Nephron (organoid): ENCODE results near the gene BCAS1.

Experiments
- H3K27ac Mint-ChIP-seq, 3 experiments: 2 replicates each; pipeline ENCODE4 v1.8.0; 2020; ENCODE audit warnings: mixed read lengths in 3 of 3, mild to moderate bottlenecking in 2 of 3, moderate library complexity in 1 of 3
- H3K27me3 Mint-ChIP-seq: 2 replicates; pipeline ENCODE4 v1.8.0; 2021; ENCODE audit warnings: low read depth, mild to moderate bottlenecking, moderate library complexity, mixed read lengths
- H3K36me3 Mint-ChIP-seq: 2 replicates; pipeline ENCODE4 v1.8.0; 2020; ENCODE audit warnings: low read depth, mixed read lengths
- H3K4me1 Mint-ChIP-seq: 2 replicates; pipeline ENCODE4 v1.8.0; 2020; ENCODE audit warnings: mixed read lengths
- H3K4me3 Mint-ChIP-seq, 3 experiments: 2 replicates each; pipeline ENCODE4 v1.8.0; 2020; ENCODE audit warnings: mild to moderate bottlenecking in 3 of 3, mixed read lengths in 3 of 3, moderate library complexity in 2 of 3
- H3K9me3 Mint-ChIP-seq: 2 replicates; pipeline ENCODE4 v1.8.0; 2020; ENCODE audit warnings: mixed read lengths
- TF ChIP-seq, protein P1 (sequence below), 3 experiments: fragments of 200-600 bp; sonication (generic); IDR thresholded peaks; one replicate each; pipeline ENCODE4 v1.5.0; 2021; ENCODE audit warnings: antibody characterized with exemption in 3 of 3; ENCODE audit not compliant: unreplicated experiment in 3 of 3

The BCAS1 gene

DNA sequence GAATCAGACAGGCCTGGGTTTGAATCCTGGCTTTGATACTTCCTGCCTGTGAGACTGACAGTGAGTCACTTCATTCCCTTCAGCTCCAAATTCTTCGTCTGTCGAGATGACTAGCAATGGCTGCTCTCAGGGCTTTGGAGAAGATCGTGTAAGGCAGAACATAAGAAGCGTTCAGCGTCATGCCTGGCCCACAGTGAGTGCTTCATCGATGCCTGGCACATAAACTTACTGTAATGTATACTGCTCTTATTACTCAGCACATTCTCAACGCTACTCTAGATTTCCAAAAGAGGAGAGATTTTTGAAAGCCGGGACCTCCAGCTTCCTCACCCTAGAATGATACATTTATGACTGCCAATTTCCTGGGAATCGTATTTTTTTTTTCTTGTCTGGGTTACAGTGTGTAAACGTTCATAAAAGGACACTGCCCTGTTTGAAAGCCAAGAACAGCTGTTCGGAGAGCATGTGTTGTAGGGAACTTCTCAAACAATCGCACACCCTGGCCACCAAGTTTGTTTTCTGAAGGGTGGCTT is 16.2 kb upstream of the BCAS1 start:
- Mint-ChIP-seq H3K4me3 (no peak overlapping the region), H3K27me3 (no peaks in the 10 kb centered on the region), H3K9me3 (no peaks in the 10 kb centered on the region), H3K36me3 (no peaks in the 10 kb centered on the region), H3K27ac (peak overlapping the region in 2 of 3 experiments; percentile 25 to 68), H3K4me1 (peaks cover 7% of the 10 kb centered on the region)
- TF ChIP-seq, protein P1, sequence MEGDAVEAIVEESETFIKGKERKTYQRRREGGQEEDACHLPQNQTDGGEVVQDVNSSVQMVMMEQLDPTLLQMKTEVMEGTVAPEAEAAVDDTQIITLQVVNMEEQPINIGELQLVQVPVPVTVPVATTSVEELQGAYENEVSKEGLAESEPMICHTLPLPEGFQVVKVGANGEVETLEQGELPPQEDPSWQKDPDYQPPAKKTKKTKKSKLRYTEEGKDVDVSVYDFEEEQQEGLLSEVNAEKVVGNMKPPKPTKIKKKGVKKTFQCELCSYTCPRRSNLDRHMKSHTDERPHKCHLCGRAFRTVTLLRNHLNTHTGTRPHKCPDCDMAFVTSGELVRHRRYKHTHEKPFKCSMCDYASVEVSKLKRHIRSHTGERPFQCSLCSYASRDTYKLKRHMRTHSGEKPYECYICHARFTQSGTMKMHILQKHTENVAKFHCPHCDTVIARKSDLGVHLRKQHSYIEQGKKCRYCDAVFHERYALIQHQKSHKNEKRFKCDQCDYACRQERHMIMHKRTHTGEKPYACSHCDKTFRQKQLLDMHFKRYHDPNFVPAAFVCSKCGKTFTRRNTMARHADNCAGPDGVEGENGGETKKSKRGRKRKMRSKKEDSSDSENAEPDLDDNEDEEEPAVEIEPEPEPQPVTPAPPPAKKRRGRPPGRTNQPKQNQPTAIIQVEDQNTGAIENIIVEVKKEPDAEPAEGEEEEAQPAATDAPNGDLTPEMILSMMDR (IDR thresholded peaks at IDR 0.05; ENCODE audit: unreplicated experiment in 3 of 3): no peak

DNA sequence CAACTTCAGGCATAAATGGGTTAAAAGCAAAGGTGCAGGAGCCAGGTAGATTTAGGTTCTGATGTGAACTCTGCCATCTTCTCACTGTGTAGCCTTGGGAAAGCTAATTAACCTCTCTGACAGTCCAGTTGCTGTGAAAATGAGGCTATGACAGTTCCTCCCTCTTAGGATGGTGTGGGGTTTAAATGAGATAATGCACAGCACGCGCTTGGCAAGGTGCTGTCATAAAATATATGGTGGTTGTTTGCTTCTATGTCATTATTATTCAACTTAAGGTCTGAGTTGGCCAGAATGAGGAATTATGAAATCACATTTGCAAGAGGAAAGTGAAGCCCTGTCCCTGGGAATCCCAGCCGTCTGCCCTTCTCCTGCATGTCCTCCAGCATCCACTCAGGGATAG is 15.5 kb upstream of the BCAS1 start:
- Mint-ChIP-seq H3K9me3 (no peaks in the 10 kb centered on the region), H3K4me3 (no peak overlapping the region), H3K27ac (no peak overlapping the region), H3K36me3 (no peaks in the 10 kb centered on the region), H3K4me1 (peaks cover 7% of the 10 kb centered on the region), H3K27me3 (no peaks in the 10 kb centered on the region)
- TF ChIP-seq, protein P1 (IDR thresholded peaks at IDR 0.05; ENCODE audit: unreplicated experiment in 3 of 3): no peak

DNA sequence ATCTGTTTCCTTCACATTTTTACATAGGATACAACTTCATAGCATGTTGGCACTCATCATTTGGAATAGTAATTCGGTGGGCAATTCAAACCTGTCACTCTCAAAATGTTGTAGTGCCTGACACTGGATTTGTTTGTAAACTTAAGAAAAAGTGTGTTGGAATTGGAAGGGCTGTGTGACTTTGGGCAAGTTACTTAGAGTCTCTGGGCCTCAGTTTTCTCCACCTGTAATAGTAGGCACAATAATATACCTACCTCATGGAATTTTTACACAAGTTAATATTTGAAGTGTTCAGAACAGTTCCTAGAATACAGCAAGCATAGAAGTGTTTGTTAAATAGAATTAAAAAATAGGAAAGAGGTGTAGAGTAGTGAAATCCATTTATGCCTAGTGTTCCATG is 15.0 kb upstream of the BCAS1 start:
- peaks cover 7% of the 10 kb centered on the region for H3K4me1 Mint-ChIP-seq
- TF ChIP-seq, protein P1 (IDR thresholded peaks at IDR 0.05; ENCODE audit: unreplicated experiment in 3 of 3): no peak
- no peak overlapping the region for H3K4me3 Mint-ChIP-seq
- no peak overlapping the region for H3K27ac Mint-ChIP-seq
- no peaks in the 10 kb centered on the region for H3K9me3 Mint-ChIP-seq
- H3K36me3 Mint-ChIP-seq: no peaks in the 10 kb centered on the region
- no peaks in the 10 kb centered on the region for H3K27me3 Mint-ChIP-seq

DNA sequence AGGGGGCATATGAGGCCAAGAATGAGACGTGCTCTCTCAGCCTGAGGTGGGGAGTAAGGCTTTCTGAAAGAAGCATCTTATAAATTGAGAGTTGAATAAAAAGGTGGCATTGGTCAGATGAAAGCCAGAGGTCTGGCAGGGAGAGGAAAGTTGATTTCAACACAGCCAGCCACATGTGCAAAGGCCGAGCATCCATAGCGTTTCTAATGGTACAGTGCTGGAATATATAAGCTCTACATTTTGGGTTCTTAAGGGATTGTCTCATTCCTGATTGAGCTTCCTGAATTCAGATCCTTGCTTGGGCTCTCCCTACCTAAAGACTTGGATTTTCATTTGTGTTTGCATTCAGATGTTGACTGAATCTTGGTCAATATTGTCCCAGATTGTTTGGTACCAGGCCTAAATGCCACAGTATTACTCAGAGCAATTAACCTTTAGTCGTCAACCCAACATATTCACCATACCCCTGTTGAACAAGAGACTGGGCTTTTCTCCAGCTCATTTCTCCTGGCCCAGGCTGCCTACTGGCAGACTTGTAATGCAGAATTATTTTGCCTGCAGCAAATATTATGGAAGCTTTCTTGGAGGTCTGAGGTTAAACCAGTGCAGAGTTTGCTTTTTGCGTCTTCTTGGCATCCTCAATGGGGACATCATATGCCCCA is 14.5 kb upstream of the BCAS1 start:
- TF ChIP-seq, protein P1 (IDR thresholded peaks at IDR 0.05; ENCODE audit: unreplicated experiment in 3 of 3): no peak
- no peaks in the 10 kb centered on the region for H3K27me3 Mint-ChIP-seq
- no peak overlapping the region for H3K4me3 Mint-ChIP-seq
- no peaks in the 10 kb centered on the region for H3K9me3 Mint-ChIP-seq
- H3K36me3 Mint-ChIP-seq: no peaks in the 10 kb centered on the region
- no peak overlapping the region for H3K27ac Mint-ChIP-seq
- peaks cover 7% of the 10 kb centered on the region for H3K4me1 Mint-ChIP-seq

DNA sequence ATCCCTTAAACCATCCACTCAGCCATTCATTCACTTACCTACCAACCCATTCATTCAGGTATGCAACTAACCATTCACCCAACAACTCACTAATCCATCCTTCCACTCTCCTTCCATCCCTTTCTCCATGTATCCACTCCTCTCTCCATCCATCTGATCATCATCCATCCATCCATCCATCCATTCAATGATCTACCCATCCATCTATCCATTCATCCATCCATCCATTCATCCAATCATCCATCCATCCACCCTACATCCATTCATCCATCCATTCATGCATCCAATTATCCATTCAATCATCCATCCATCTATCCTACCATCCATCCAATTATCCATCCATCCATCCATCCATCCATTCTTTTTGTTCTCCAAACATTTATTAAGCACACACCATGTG is 13.8 kb upstream of the BCAS1 start:
- Mint-ChIP-seq H3K27ac (no peak overlapping the region), H3K27me3 (no peaks in the 10 kb centered on the region), H3K4me1 (peaks cover 7% of the 10 kb centered on the region), H3K36me3 (no peaks in the 10 kb centered on the region), H3K9me3 (no peaks in the 10 kb centered on the region), H3K4me3 (no peak overlapping the region)
- TF ChIP-seq, protein P1 (IDR thresholded peaks at IDR 0.05; ENCODE audit: unreplicated experiment in 3 of 3): no peak

DNA sequence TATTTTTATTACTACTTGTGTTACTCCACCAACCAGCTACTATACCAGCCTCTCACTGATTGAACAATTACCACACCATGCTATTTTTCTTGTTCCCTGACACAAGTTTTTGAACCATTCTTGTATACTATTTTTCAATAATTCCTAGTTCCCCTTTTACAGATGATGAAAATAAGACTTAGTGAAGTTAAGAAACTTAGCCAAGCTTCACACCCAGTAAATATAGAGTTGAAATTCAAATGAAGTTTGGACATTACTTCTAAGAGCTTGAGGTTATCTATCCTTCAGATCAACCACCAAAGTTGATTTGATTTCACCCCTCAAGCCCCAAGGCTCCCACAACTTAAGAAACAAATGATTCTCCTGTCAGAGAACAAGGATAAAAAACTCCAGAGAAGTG is 13.1 kb upstream of the BCAS1 start:
- no peaks in the 10 kb centered on the region for H3K9me3 Mint-ChIP-seq
- TF ChIP-seq, protein P1 (IDR thresholded peaks at IDR 0.05; ENCODE audit: unreplicated experiment in 3 of 3): no peak
- no peaks in the 10 kb centered on the region for H3K36me3 Mint-ChIP-seq
- no peak overlapping the region for H3K4me3 Mint-ChIP-seq
- H3K4me1 Mint-ChIP-seq: peaks cover 7% of the 10 kb centered on the region
- H3K27me3 Mint-ChIP-seq: no peaks in the 10 kb centered on the region
- no peak overlapping the region for H3K27ac Mint-ChIP-seq
